HG02884 (cell line): ENCODE data around the gene IGF2BP2.
"Not testable (repeated sequence)": the region's sequence is repeated elsewhere in the genome, so short reads cannot be mapped to it uniquely, and the experiment has no call there.

Source experiments
- ATAC-seq: cut with Tn5 transposase; IDR thresholded peaks from one replicate; pipeline ENCODE4 v1.9.1; 2021; ENCODE audit warnings: mild to moderate bottlenecking, moderate library complexity; ENCODE audit not compliant: unreplicated experiment

The IGF2BP2 gene

DNA sequence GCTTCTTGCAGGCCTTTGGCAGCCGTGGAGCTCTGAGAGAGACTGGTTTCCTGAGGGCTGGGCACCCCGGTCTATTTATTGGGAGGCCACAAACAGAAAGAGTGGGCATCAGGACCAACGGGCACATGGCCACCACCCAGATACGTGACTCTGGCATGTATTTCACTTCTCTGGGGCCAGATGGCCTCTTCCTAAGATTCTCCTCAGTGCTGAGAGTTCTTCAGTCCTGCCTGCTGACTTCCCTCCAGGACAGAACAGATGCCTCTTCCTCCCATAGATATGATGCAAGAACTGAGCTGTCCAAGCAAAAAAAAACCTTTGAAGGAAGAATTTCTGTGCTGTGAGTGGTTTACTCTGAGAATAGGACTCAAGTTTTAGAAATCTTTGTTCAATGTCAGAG is 107.7 kb downstream of the IGF2BP2 start:
- no peak for ATAC-seq

- ATAC-seq: no peak
Measured at GRCh38 chr3:185716436-185717108, 108.3 kb downstream of the IGF2BP2 start.

DNA sequence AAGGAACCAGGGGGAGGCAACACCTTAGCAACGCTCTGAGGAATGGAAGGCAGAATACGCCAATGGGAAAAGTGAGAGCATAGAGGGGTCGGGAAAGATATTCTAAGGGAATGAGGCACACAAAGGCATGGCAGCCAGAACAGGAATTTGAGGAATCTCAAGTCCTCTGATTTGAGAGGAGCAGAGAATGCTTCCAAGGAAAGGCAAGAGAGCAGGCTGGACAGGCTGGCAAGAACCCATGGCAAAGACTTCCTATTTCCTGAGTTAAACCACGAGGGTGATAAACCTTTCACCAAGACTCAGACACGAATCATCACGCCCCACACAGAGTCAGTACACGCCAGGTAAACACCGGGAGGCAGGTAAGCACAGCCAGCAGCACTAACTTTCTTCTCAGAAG is 109.8 kb downstream of the IGF2BP2 start:
- no peak for ATAC-seq

- no peak for ATAC-seq
Measured at GRCh38 chr3:185714085-185714484, 110.8 kb downstream of the IGF2BP2 start.

GRCh38 chr3:185713015-185713414 is 111.8 kb downstream of the IGF2BP2 start:
- ATAC-seq: no peak

- no peak for ATAC-seq
Measured at GRCh38 chr3:185712337-185712736, 112.5 kb downstream of the IGF2BP2 start.

DNA sequence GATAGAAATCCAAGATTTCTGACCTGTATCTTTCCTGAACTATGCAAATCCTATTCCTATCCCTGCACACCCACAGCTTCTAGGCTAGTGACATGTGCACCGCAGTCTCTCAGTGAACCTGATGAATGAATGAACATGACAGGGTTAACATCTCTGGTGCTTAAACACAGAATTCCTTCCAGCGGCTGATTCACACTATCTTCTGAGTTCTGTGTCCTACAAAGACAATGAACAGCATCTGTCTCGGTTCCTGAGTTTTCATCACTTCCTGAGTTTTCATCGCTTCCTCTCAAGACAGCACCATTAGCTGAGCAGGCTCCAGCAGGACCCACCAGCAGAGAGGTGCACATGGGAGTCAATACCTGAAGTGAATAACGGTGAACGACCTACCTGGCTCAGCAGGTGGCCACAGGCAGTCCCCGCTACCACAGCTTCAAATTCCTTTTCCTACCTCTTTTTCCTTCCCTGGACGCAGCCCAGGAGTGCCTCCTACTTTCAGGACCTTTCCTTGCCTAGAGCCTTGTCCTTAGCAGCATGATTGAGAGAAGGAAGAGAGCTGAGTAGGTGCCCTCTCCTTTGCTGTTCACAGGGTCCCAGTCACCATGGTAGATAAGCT is 113.5 kb downstream of the IGF2BP2 start:
- no peak for ATAC-seq

- no peak for ATAC-seq
Measured at GRCh38 chr3:185709251-185709955, 115.4 kb downstream of the IGF2BP2 start.

DNA sequence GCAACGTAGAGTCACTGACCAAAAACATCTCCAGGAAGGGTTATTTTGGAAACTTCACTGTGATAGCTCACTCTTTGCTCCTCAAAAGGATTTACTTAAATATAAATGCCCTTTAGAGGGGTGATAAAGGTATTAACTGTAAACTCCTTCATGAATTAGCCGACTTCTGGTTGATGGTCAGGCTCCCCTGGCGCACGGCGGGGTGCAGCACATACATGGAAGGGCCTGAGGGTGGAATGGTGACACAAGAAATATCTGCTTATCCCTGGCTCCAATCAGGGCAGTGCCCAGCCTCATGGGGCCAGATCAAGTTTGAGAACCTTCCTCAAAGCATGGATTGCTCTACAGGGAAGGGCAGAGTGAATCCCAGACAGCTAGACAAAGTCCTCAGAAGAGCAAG is 116.5 kb downstream of the IGF2BP2 start:
- no peak for ATAC-seq

- ATAC-seq: no peak
Measured at GRCh38 chr3:185705498-185705897, 119.3 kb downstream of the IGF2BP2 start.

- no peak for ATAC-seq
Measured at GRCh38 chr3:185702262-185703225, 122.3 kb downstream of the IGF2BP2 start.

- ATAC-seq: no peak
Measured at GRCh38 chr3:185701611-185702261, 123.1 kb downstream of the IGF2BP2 start.

DNA sequence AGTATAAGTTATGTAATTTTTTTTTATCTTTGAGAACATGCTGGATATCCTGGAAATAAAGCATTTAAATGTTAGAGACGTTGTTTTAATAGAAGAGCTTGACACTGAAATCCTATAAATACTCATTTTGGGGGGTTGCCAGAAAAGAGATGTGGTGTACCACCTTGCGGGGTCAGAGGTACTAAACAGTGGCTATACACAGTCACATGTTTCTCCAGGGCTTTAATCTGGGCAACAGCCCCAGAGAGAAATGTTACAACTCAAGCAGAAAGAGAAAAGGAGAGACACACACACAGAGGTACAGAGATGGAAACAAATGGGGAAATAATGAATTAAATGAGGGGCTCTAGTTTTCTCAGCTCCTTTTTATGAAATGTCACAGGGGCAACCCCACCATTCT is 124.9 kb downstream of the IGF2BP2 start:
- ATAC-seq: no peak

- ATAC-seq: not testable (repeated sequence)
Measured at GRCh38 chr3:185697228-185697627, 127.6 kb downstream of the IGF2BP2 start.

- ATAC-seq: no peak
Measured at GRCh38 chr3:185696039-185696438, 128.8 kb downstream of the IGF2BP2 start.

- ATAC-seq: no peak
Measured at GRCh38 chr3:185693985-185694653, 130.7 kb downstream of the IGF2BP2 start.

DNA sequence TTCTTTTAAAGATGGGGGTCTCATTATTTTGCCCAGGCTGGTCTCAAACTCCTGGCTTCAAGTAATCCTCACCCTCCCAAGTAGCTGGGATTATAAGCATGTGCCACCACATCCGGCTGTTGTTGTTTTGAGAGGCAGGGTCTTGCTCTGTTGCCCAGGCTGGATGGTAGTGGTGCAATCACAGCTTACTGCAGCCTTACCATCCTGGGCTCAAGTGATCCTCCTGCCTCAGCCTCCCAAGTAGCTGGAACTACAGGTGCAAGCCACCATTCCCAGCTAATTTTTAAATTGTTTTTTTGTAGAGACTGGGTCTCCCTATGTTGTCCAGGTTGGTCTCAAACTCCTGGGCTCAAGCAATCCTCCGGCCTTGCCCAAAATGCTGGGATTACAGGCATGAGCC is 133.2 kb downstream of the IGF2BP2 start:
- no peak for ATAC-seq

DNA sequence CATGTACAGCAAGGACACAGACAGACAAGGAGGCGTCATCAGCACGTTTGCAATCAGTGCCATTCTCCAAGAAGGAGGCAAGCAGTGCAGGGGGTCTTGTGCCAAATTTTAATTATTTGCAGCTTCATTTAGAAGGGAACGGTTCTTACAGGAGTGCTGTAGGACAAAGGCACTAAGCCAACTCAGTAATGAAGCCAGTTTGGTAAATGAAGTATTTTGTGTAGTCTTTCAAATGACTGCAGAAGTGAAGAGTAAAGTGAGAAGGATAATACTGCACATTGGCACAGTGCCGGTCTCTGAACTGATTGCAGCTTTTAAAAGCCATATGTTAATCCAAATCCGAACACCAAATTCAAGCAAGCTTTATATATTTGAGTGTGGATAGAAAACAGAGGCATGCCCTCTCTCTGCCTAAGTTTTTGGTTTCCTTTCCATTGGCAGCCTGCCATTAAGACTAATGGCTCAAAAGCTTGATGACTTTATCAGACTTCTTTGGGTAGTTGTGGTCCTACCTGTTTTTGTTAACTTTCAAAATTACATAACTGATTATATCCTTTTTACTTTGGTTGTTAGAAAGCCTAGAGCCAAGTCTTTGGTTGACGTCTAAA is 137.5 kb downstream of the IGF2BP2 start:
- no peak for ATAC-seq

DNA sequence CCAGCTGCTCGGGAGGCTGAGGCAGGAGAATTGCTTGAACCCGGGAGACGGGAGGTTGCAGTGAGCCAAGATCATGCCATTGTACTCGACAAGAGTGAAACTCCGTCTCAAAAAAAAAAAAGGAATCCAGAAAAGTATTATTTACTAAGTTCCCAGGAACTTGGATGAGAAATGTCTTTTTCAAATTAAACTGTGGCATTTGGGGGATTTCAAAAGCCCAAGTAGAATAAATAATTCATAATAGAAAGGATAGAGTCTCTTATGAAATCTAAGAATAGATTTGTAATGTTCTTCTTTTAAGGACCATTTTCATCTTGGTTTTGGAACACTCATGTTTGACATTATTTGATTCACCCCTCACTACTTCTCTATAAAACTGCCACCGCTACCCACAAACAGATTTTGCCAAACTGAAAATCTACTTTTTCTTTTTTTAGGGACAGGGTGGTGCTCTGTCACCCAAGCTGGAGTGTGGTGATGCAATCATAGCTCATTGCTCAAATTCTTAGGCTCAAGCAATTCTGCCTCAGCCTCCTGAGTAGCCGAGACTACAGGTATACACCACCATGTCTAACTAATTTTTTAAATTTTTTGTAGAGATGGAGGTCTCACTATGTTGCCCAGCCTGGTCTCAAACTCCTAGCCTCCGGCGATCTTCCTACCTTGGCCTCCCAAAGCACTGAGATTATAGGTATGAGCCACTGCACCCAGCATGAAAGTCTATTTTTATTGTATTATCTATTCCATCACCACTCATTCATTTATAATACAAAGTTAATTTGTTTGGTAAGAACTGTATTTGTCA is 139.4 kb downstream of the IGF2BP2 start:
- no peak for ATAC-seq
